GM12873 (cell line): Measurements from ENCODE around the gene PRKAR2A.

Experiments
- TF ChIP-seq, protein P1 (sequence below): IDR thresholded peaks from 2 replicates; pipeline ENCODE4 v1.5.1; 2012; ENCODE audit warnings: low read depth, mild to moderate bottlenecking, moderate library complexity, low read length, control low read depth; ENCODE audit not compliant: insufficient read depth; ENCODE audit errors: missing control alignments

PRKAR2A gene

DNA sequence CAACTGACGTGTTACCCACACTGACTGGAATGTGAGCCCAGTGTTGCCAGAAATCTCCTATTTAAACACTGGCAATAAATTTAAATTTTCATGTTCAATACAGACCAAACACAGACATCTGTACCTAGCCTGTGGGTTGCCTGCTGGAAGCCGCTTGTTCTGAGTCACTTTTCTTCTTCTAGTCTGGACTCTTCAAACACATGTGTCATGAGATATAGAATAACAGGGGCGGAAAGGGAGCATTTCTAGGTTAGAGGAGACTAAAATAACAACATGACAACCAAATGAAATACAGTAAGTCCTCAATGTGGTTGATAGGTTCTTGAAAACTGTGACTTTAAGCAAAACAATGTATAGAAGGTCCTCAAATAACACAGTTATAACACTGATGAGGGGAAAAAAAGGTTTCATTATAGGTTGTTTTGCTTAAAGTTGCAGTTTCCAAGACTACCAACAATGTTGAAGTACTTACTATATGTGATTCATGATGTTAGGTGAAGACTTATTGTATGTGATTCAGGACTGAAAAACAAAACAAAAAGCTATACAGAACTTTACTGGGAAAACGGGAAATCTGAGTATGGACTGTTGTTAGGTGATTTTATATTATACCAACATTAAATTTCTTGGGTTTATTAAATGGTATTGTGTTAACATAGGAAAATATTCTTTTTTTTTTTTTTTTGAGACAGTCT lies 63.1 kb downstream of the PRKAR2A start:
- TF ChIP-seq, protein P1, sequence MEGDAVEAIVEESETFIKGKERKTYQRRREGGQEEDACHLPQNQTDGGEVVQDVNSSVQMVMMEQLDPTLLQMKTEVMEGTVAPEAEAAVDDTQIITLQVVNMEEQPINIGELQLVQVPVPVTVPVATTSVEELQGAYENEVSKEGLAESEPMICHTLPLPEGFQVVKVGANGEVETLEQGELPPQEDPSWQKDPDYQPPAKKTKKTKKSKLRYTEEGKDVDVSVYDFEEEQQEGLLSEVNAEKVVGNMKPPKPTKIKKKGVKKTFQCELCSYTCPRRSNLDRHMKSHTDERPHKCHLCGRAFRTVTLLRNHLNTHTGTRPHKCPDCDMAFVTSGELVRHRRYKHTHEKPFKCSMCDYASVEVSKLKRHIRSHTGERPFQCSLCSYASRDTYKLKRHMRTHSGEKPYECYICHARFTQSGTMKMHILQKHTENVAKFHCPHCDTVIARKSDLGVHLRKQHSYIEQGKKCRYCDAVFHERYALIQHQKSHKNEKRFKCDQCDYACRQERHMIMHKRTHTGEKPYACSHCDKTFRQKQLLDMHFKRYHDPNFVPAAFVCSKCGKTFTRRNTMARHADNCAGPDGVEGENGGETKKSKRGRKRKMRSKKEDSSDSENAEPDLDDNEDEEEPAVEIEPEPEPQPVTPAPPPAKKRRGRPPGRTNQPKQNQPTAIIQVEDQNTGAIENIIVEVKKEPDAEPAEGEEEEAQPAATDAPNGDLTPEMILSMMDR, result no peak

DNA sequence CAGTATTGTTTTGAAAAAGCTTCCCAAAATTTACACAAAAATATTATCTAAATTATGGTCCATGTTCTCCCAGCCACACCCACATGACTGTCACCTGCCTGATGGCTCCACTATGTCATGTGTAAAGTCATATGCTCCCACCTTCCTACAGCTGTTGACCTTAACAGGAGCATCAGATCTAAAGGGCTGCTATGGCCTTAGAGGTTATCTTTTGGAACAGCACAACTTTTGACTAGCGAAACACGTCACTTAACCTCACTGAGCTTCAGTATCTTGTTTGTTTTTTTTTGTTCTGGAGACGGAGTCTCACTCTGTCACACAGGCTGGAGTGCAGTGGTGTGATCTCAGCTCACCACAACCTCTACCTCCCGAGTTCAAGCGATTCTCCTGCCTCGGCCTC lies 64.4 kb downstream of the PRKAR2A start:
- TF ChIP-seq, protein P1, result no peak

DNA sequence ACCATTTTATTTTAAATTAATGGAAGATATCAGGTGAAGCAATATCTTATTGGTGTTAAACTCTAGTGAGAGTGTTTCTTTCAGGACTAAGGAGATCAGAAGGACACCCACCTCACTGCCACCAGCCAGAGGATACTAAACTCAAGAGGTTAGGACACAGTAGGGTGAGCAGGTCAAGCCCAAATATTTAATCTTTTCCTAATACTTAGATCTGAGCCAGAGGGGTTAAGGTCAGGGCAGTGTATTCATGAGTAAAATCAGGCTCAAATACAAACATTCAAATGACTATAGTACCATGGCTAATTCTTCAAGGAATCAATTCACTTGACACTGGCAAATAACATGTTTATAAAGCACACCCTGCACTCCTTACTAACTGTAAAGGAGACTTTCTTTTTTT lies 65.6 kb downstream of the PRKAR2A start:
- TF ChIP-seq, protein P1, result no peak

DNA sequence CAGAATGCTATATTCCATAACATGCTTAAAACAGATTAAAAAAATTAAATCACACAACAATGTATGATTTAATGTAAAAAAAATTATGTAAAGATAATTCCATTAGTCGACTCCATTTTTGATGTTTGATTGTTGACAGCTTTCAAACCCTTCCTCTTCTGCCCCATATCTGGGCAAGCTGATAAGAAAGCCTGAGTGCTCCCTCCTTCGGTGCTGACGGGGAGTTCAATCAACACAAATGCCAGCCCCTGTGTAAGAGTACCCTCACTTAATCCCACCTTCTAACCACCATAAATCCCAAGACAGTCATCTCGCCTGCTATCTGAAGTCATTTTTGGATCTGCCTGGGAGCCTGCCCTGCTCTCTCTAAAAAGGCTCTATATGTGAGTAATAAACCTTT lies 70.8 kb downstream of the PRKAR2A start:
- TF ChIP-seq, protein P1, result no peak

DNA sequence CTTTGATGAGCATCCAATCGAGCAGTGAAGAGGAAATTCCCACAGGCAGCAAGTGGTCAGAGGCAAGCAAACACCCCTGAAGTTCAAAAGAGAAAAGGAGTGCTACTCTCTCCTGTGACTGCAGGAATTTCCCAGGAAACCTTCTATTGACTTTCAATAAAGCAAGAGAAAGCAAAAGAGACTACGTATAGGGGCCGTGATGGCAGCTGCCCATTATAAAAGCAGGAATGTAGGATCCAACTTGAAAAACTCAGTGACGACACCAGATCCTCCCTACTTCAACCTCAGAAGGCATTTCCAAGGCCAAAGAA lies 77.5 kb downstream of the PRKAR2A start:
- TF ChIP-seq, protein P1, result no peak

DNA sequence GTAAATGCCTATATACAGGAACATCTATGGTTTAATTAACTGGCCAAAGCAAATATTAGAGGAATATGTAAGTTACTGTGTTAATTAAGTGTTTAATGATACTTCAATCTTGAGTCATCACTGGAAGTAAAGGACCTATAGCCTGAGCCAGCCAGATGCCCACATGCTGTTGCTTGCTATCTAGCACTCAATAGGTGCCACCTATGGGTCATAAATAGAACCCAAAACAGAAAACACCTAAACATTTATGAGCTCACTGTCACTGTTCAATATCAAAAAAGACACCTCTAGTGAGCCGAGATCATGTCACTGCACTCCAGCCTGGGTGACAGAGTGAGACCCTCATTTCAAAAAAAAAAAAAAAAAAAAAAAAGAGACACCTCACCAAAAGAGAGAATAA lies 82.3 kb downstream of the PRKAR2A start:
- TF ChIP-seq, protein P1, result peak; percentile 34

DNA sequence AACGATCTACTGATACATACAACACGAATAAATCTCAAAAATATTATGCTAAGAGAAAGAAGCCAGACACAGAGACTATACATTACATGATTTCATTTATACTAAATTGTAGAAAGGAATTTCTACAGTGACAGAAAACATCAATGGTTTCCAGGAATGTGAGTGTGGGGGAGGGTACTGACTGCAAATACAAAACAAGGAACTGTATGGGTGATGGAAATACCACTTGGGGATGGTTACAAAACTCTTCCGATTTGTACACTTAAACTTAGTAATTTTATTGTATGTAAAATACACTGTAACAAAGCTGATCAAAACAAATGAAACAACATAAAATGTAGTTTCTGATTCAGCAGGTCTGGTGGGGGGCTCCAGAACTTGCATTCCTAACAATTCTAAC lies 84.9 kb downstream of the PRKAR2A start:
- TF ChIP-seq, protein P1, result no peak
